NB4 (cell line): ENCODE measurements around the gene SFTPD.
"Not testable (repeated sequence)": the region's sequence is repeated elsewhere in the genome, so short reads cannot be mapped to it uniquely, and the experiment has no call there.

Experiments used
- DNase-seq: peaks from one replicate; pipeline ENCODE4 v3.0.0; 2010; ENCODE audit warnings: low read depth
- H3K4me3 ChIP-seq: one replicate; pipeline ENCODE4 v1.5.1; 2011; ENCODE audit warnings: mild to moderate bottlenecking, low read depth, low read length, moderate library complexity
- MAX ChIP-seq: IDR thresholded peaks from 2 replicates; pipeline ENCODE4 v1.6.1; 2011; ENCODE audit warnings: low read depth, low read length
- MYC ChIP-seq: IDR thresholded peaks from 2 replicates; pipeline ENCODE4 v1.6.1; 2011; ENCODE audit warnings: low read depth, low read length
- POLR2A ChIP-seq: IDR thresholded peaks from 2 replicates; pipeline ENCODE4 v1.6.1; 2011; ENCODE audit warnings: mild to moderate bottlenecking; ENCODE audit not compliant: insufficient read length; ENCODE audit errors: extremely low read depth
- TF ChIP-seq, protein P1 (sequence below): IDR thresholded peaks from one replicate; pipeline ENCODE4 v1.5.1; 2012; ENCODE audit warnings: low read depth, low read length

The SFTPD gene

GRCh38 chr10:79923669-79924068 lies 25.2 kb downstream of the SFTPD start:
- DNase-seq, result no peak
- TF ChIP-seq, protein P1, sequence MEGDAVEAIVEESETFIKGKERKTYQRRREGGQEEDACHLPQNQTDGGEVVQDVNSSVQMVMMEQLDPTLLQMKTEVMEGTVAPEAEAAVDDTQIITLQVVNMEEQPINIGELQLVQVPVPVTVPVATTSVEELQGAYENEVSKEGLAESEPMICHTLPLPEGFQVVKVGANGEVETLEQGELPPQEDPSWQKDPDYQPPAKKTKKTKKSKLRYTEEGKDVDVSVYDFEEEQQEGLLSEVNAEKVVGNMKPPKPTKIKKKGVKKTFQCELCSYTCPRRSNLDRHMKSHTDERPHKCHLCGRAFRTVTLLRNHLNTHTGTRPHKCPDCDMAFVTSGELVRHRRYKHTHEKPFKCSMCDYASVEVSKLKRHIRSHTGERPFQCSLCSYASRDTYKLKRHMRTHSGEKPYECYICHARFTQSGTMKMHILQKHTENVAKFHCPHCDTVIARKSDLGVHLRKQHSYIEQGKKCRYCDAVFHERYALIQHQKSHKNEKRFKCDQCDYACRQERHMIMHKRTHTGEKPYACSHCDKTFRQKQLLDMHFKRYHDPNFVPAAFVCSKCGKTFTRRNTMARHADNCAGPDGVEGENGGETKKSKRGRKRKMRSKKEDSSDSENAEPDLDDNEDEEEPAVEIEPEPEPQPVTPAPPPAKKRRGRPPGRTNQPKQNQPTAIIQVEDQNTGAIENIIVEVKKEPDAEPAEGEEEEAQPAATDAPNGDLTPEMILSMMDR, result no peak
- TF ChIP-seq POLR2A (no peak), MYC (no peak), MAX (no peak)
- H3K4me3 ChIP-seq, result no peak overlapping the region

DNA sequence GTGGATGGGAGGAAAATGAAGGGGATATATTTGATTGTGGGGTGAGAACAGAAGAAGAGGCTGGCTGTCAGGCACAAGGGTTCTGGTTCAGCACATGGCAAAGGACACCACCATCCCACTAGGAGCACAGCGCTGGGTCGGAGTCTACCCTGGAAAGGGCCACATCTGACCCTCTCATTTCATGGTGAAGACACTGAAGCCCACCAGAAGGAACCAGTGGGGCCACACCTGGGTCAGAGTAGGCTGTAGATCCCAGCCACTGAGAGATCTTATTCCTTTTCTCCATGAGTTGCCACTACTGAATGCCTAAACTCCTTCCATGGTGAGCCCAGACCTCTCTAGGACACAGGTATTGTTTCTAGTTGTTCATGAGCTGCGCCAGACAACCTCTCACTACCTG lies 25.8 kb downstream of the SFTPD start:
- DNase-seq, result no peak
- TF ChIP-seq MYC, result no peak
- TF ChIP-seq MAX, result no peak
- TF ChIP-seq, protein P1, result no peak
- TF ChIP-seq POLR2A, result no peak
- no peak overlapping the region for H3K4me3 ChIP-seq

- not testable (repeated sequence) for H3K4me3 ChIP-seq, DNase-seq
Observed at GRCh38 chr10:79922011-79922412, 26.9 kb downstream of the SFTPD start.

GRCh38 chr10:79915838-79916237 lies 33.1 kb downstream of the SFTPD start:
- H3K4me3 ChIP-seq, DNase-seq: not testable (repeated sequence)

- H3K4me3 ChIP-seq, DNase-seq: not testable (repeated sequence)
Observed at GRCh38 chr10:79914512-79914911, 34.4 kb downstream of the SFTPD start.

- TF ChIP-seq MAX (no peak), MYC (no peak), POLR2A (no peak)
- TF ChIP-seq, protein P1, result no peak
- no peak for DNase-seq
- H3K4me3 ChIP-seq, result no peak overlapping the region
Observed at GRCh38 chr10:79910836-79911235, 38.1 kb downstream of the SFTPD start.

DNA sequence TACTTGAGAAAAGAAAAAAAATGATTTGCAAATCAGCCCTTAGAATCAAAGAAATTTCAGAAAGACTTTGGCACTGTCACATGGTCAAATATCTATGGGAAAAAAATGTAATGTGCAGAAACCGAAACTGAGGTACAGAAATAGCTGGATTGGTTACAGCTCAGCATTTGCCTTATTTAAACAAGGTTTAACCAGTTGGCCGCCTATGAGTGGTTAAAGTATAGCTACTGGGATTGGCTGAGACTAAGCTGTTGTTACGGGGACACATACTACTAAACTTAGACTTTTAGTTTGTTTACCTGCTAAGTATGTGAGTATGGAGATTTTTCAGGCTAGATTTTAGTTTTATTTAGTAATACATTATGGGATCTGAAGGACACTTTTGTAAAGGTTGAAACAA lies 38.6 kb downstream of the SFTPD start:
- DNase-seq, result no peak
- TF ChIP-seq MYC (no peak), POLR2A (no peak), MAX (no peak)
- TF ChIP-seq, protein P1, result no peak
- no peak overlapping the region for H3K4me3 ChIP-seq
